Mucosa of descending colon (tissue), 3 donors: ENCODE results near the gene DDB1. TPM values are rescaled to one million over a fixed set of nuclear protein-coding genes. Genes with fewer than 3 reads are reported as not detected.

Experiments used
- ATAC-seq: fragments of 200-7000 bp; cut with Tn5 transposase; one replicate; pipeline ENCODE4 v1.9.1; 2020; ENCODE audit warnings: mild to moderate bottlenecking, moderate library complexity
- DNase-seq, 3 donors: peaks; one replicate each; pipeline ENCODE4 v3.0.0-alpha.2; 2020
- H3K36me3 ChIP-seq: fragments of 200-600 bp; one replicate; pipeline ENCODE4 v1.8.0; 2021; ENCODE audit warnings: low read depth, mild to moderate bottlenecking
- H3K4me1 ChIP-seq: fragments of 200-600 bp; one replicate; pipeline ENCODE4 v1.8.0; 2021; ENCODE audit warnings: low read depth, mild to moderate bottlenecking
- H3K4me3 ChIP-seq: fragments of 200-600 bp; one replicate; pipeline ENCODE4 v1.8.0; 2021; ENCODE audit warnings: mild to moderate bottlenecking
- H3K9me3 ChIP-seq: fragments of 200-600 bp; one replicate; pipeline ENCODE4 v1.8.0; 2021; ENCODE audit warnings: mild to moderate bottlenecking
- CTCF ChIP-seq: fragments of 200-600 bp; IDR thresholded peaks from one replicate; pipeline ENCODE4 v1.8.0; 2022; ENCODE audit warnings: antibody characterized with exemption, mild to moderate bottlenecking
- intact Hi-C, 2 donors: fragments of 100-400 bp; cut with DNase I in 1 of 2; cut with micrococcal nuclease in 1 of 2; formaldehyde crosslinking; loops; one replicate each; pipeline versions ENCODE4 v1.11.0 to v1.11.1; 2022; cut with DNase I, micrococcal nuclease
- total RNA-seq, 3 donors: library from RNA; stranded (reverse); fragmentation: NEBNext Ultra II Directional in 2 of 3; extraction: Animal tissue kit (Norgen Biotek cat#: 25700) in 2 of 3; gene quantifications; one replicate each; pipeline versions ENCODE4 v1.2.1 to v1.2.4, GENCODE V29; 2021 to 2023
- donor health status: DM: no; HTN: no; CAD: no; lungs with moderate emphysema.
- donor health status: DM: no; HTN: no; CAD: no.
- donor health status: DM: no; HTN: yes; CAD: no.

DDB1 gene
- total RNA-seq, 3 donors from 2014 or later: 121 to 152 (median 140) TPM

- no peak for TF ChIP-seq CTCF
- peaks cover 19% of the 10 kb centered on the region for H3K4me1 ChIP-seq
These were observed 35.2 kb downstream of the DDB1 start for GRCh38 chr11:61297746-61298145.

GRCh38 chr11:61297341-61297740 is 35.6 kb downstream of the DDB1 start:
- H3K4me1 ChIP-seq: peaks cover 19% of the 10 kb centered on the region
- no peak for ATAC-seq
- peaks cover 12% of the 10 kb centered on the region for H3K36me3 ChIP-seq
- no peak for DNase-seq
- H3K4me3 ChIP-seq: no peak overlapping the region
- intact Hi-C loops: no loop called here
- H3K9me3 ChIP-seq: no peaks in the 10 kb centered on the region
- TF ChIP-seq CTCF: no peak

More at GRCh38 chr11:61297746-61298145, 35.2 kb downstream of the DDB1 start:
- Histone ChIP-seq H3K36me3 (peaks cover 16% of the 10 kb centered on the region), H3K9me3 (no peaks in the 10 kb centered on the region), H3K4me3 (no peak overlapping the region)
- DNase-seq (no peak), ATAC-seq (no peak)
- intact Hi-C loops: no loop called here

- intact Hi-C loops: no loop called here
- ATAC-seq: peak; percentile 2
- no peak for TF ChIP-seq CTCF
- DNase-seq: no peak
- no peaks in the 10 kb centered on the region for H3K9me3 ChIP-seq
- peaks cover 19% of the 10 kb centered on the region for H3K4me1 ChIP-seq
- peaks cover 5% of the 10 kb centered on the region for H3K36me3 ChIP-seq
- H3K4me3 ChIP-seq: no peak overlapping the region
These were observed 37.3 kb downstream of the DDB1 start for GRCh38 chr11:61295596-61295926.

- ATAC-seq: peak; percentile 86
- DNase-seq: peak; percentile 53 to 68 (median 66)
- intact Hi-C loops: no loop called here
- Histone ChIP-seq H3K36me3 (peaks cover 4% of the 10 kb centered on the region), H3K4me1 (peaks cover 19% of the 10 kb centered on the region), H3K9me3 (no peaks in the 10 kb centered on the region), H3K4me3 (no peak within 1 kb of the TSS)
- no peak for TF ChIP-seq CTCF
These were observed 37.9 kb downstream of the DDB1 start, which contains the start of gene VWCE for GRCh38 chr11:61294717-61295595. TSS of gene VWCE (minus strand) at chr11:61295316. CDS start at chr11:61295037, 279 bp downstream.

GRCh38 chr11:61293867-61294716 is 38.8 kb downstream of the DDB1 start:
- no peak for TF ChIP-seq CTCF
- Histone ChIP-seq H3K4me3 (no peak overlapping the region), H3K9me3 (no peaks in the 10 kb centered on the region), H3K4me1 (peaks cover 19% of the 10 kb centered on the region), H3K36me3 (no peaks in the 10 kb centered on the region)
- peak; percentile 48 for ATAC-seq
- intact Hi-C loops: no loop called here
- peak; percentile 14 to 61 (median 37) for DNase-seq
